HG03066 (cell line): ENCODE measurements around the gene EAF1.
"Not testable (repeated sequence)": the region's sequence is repeated elsewhere in the genome, so short reads cannot be mapped to it uniquely, and the experiment has no call there.

Experiments
- ATAC-seq: cut with Tn5 transposase; IDR thresholded peaks from one replicate; pipeline ENCODE4 v1.9.1; 2021; ENCODE audit warnings: low read depth; ENCODE audit not compliant: unreplicated experiment

The EAF1 gene

DNA sequence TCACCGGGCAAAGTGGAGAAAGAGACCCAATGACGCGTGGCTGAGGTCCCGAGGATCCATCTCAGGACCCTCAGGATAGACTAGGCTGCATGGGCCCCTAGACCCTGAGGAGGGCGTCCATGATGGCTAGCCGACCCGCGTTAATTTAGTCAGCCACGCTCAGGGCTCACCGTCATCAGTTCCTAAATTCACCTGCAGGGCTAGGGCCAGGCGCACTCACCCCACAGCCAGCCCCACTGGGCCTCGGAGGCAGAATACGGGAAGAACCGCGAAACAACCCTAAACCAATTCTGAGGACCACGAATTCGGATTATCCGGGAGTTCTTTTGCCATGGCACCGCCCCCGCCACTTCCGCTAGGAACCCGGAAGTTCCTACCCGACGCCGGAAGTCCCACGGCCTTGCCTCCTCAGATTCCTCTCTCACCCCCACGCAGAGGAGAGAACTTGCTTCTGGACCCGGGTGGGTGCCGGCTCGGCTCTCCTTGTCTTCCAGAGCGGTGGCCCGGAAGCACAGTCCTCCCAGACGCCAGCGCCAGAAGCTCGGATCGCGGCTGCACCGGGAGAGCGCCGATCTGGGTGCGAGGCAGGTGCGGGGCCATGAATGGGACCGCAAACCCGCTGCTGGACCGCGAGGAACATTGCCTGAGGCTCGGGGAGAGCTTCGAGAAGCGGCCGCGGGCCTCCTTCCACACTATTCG, at the start of gene EAF1, which contains the start of gene METTL6:
EAF1 (plus strand) TSS at position 417 of the 699 bp plus-strand sequence; CDS start at position 599, 182 bp downstream.
METTL6 (minus strand) TSS at position 363 of the 699 bp plus-strand sequence. CDS start 1,033 bp downstream, outside the sequence.
- ATAC-seq, result peak; percentile 90

GRCh38 chr3:15377961-15378791, 49.2 kb upstream of the EAF1 start:
- peak; percentile 81 for ATAC-seq

GRCh38 chr3:15380980-15381890, 46.2 kb upstream of the EAF1 start:
- ATAC-seq, result no peak

- no peak for ATAC-seq
Observed at GRCh38 chr3:15382405-15382923, 44.9 kb upstream of the EAF1 start.

DNA sequence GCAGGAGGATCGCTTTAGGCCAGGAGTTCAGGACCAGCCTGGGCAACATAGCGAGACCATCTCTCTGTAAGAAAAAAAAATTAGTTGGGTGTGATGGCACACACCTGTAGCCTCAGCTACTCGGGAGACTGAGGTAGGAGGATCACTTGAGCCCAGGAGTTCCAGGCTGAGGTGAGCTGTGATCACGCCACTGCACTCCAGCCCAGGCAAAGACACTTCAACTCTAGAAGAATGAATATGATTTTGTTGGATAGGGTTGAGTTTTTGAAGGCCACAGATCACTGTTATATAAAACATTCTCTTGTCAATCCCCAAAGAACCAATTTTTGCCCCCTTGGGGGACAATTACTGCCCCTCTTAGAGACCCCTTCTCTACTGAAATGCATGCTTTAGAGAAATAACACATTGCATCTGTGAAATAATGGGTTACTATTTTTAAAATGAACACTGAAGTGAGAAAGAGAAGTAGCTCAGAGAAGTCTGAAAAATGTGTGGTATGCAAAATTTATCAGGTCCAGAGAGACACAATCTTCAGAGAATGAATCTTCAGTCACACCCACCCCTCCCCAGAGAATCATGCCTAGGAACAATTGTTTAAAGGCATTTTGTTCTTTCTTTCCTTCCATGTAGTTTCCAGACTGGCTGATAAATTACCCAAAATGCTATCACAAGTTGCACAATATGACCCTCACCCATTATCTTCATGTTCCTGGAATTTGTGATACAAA, 42.7 kb upstream of the EAF1 start:
- ATAC-seq, result peak; percentile 74

GRCh38 chr3:15385238-15385695, 42.1 kb upstream of the EAF1 start:
- peak; percentile 12 for ATAC-seq

GRCh38 chr3:15385901-15386653, 41.3 kb upstream of the EAF1 start:
- no peak for ATAC-seq

DNA sequence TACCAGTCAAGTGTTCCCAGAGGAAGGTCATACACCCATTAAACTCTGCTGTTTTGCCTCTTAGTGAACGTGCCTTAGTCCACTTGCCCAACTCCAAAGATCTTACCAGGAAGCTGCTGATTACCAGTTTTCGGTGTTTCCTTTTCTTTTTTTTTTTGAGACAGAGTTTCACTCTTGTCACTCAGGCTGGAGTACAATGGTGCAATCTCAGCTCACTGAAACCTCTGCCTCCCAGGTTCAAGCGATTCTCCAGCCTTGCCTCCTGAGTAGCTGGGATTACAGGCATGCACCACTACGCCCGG, 40.8 kb upstream of the EAF1 start:
- ATAC-seq, result not testable (repeated sequence)

GRCh38 chr3:15387171-15387581, 40.2 kb upstream of the EAF1 start:
- no peak for ATAC-seq

DNA sequence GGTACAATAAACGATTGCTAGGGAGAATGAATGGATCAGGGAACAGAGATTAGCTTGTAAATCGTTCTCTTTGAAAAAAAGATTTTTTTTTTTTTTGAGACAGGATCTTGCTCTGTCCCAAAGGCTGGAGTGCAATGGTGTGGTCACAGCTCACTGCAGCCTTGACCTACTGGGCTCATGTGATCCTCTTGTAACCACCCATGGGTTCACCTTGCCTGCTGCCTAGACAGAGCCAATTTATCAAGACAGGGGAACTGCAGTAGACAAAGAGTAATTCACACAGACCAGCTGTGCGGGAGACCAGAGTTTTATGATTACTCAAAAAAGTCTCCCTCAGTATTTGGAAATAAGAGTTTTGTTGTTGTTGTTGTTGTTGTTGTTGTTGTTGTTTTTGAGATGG, 39.7 kb upstream of the EAF1 start:
- ATAC-seq, result no peak

DNA sequence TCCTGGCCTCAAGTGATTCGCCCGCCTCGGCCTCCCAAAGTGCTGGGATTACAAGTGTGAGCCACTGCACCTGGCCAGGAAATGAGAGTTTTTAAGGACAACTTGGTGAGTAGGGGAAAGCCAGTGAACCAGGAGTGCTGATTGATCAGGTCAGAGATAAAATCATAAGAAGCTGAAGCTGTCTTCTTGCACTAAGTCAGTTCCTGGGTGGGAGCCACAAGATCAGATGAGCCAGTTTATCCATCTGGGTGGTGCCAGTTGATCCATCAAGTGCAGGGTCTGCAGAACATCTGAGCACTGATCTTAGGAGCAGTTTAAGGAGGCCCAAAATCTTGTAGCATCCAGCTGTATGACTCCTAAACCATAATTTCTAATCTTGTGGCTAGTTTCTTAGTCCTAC, 39.1 kb upstream of the EAF1 start:
- ATAC-seq, result not testable (repeated sequence)

GRCh38 chr3:15390460-15390859, 36.9 kb upstream of the EAF1 start:
- ATAC-seq, result no peak

DNA sequence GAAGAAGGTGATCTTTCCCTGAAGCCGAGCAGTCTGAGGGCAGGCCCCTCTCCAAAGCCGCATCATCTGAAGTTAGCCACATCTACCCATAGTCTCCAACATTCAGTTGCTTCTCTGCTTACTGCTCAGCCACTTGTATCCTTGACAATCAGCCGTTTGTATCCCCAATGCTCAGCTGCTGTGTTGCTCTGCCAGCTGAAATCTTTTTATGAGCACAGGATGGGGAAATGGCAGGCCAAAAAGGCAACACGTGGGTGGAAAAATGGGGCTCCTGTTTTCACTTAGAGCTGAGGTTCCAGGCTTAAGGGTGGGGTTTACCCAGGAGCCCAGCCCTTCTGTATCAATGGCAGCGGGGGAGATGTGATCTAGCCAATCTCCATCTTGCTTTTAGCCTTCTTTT, 36.4 kb upstream of the EAF1 start:
- ATAC-seq, result no peak

- ATAC-seq, result not testable (repeated sequence)
Observed at GRCh38 chr3:15393252-15393651, 34.1 kb upstream of the EAF1 start.

- ATAC-seq, result not testable (repeated sequence)
Observed at GRCh38 chr3:15398731-15399133, 28.7 kb upstream of the EAF1 start.

DNA sequence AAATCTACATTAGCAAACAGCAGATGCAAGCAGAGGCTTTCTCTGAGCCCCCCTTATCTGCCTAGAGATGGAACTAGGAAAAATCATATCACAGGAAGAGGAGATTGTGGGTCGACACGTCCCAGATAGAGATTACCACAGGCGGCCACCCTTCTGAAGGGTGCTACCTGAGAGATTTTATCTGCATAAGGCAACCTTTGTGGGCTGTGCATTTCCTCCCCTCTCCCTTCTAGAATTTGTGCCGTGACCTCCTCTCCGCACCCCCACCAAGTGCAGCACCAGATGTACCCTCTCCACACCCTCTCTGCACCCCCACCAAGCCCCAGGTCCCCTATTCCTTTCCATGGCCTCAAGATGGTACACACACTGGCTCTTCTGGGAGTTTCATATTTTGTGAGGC, 27.4 kb upstream of the EAF1 start:
- ATAC-seq, result no peak

DNA sequence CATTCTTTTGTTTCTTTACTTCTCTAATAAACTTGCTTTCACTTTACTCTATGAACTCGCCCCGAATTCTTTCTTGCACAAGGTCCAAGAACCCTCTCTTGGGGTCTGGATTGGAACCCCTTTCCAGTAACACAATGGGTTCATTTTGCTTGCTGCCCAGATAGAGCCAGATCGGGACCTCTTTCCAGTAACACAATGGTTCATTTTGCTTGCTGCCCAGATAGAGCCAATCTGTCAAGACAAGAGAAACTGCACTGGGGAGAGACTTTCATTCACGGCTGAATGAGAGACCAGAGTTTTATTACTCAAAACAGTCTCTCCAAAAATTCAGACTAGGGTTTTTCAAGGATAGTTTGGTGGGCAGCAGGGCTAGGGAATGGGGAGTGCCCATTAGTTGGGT, 25.5 kb upstream of the EAF1 start:
- ATAC-seq, result no peak

- ATAC-seq, result no peak
Observed at GRCh38 chr3:15403495-15403894, 23.9 kb upstream of the EAF1 start.

DNA sequence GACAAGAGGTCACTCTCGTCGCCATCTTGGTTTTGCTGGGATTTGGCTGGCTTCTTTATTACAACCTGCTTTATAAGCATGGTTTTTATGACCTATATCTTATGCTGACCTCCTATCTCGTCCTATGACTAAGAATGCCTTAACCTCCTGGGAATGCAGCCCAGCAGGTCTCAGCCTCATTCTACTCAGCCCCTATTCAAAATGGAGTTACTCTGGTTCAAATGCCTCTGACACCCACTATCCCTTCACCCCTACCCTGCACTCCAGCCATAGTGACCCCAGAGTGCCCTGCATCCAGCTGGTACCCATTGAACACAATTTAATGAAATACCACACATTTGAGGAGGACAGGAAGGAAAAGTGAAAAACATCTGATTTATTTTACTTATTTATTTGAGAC, 23.4 kb upstream of the EAF1 start:
- no peak for ATAC-seq
